ENCODE data around the gene KLHL35. TPM values are rescaled to one million over a fixed set of nuclear protein-coding genes. Genes with fewer than 3 reads are reported as not detected.
A peak's percentile ranks its signal among the peaks of the same experiment; 100 is the strongest.

KLHL35 gene
- total RNA-seq, 2 donors from 2014 or later = 0.89 TPM; not detected in 1

DNA sequence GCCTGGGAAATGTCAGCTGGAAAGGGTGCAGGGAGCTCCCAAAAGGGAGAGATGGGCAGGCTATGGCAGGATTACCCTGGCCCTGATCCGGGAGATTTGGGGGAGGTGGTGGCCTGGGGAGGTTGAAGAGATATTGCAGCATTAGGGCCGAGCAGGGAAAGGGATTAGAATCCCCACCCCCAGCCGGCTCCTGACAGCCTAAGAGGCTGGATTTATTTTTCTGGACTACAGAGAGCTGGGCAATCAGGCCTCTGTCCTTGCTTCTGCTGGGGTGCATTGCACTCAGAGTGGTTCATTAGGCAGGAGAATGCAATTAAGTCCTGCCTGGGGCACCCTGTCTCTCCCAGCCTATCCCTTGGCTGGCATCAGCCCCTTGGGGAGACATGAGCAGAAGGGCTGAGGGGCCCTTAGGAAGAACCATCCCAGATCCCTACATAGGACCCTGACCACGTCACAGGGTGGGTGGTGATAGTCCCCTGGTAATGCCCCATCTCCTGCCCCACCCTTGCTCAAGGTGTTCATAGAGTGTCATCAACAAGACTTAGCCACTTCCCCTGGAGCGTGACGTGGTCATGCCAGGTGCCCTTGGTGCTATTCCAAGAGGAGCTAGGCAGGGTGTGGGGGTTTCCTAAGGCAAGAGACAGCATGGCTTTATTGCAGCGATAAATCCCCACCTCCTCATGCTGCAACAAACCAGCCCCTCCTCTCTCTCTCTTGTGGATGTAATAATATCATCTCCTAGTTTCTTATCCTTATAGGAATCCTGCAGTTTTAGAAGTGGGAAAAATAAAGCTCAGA is 38.4 kb upstream of the KLHL35 start:
- Mint-ChIP-seq H3K27ac (no peak overlapping the region), H3K9me3 (no peaks in the 10 kb centered on the region), H3K36me3 (no peaks in the 10 kb centered on the region)
- DNase-seq (ENCODE audit: low spot score in 2 of 2) (no peak), ATAC-seq (no peak)

- ATAC-seq = no peak
- H3K27ac Mint-ChIP-seq = no peak overlapping the region
- DNase-seq (ENCODE audit: low spot score in 2 of 2) = no peak
- H3K9me3 Mint-ChIP-seq = no peaks in the 10 kb centered on the region
- H3K36me3 Mint-ChIP-seq = no peaks in the 10 kb centered on the region
Measured at GRCh38 chr11:75470476-75471080, 37.6 kb upstream of the KLHL35 start.

GRCh38 chr11:75469785-75470405 is 36.9 kb upstream of the KLHL35 start:
- Mint-ChIP-seq H3K36me3 (no peaks in the 10 kb centered on the region), H3K9me3 (no peaks in the 10 kb centered on the region), H3K27ac (no peak overlapping the region)
- ATAC-seq (no peak), DNase-seq (ENCODE audit: low spot score in 2 of 2) (no peak)

DNA sequence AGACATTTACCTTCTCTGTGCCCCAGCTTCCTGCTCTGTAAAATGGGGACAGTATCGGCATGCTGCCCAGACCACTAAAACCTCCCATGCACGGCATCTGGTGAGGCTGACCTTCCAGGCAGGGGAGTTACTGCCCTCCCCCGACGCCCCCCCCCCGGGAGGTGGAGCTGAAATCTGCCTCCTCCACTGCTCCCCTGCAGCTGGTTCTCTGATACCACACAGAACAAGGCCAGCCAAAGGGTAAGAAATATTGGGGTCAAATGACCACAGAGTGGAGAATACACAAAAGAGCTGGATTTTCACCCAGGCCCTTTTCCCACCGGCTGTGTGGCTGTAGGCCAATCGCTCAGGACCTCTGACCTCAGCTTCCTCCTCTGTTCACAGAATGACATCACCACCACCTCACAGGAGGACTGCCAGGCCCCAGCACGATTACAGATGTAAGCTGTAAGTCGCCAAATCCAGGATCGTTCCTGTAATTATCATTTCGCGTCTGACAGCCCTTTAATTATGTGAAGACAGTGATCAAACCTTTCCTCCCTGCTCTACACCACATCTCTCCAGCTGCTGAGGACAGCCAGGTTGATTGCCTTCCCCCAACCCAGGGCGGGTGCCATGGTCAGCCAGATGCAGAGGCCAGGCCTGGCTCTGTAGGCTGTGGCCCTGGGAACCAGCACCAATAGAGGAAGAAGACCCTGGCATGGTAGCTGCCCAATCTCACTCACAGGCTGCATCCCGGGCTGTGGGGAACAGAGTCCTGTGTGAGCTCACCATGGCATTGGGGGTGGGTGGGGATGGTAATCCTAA is 35.7 kb upstream of the KLHL35 start:
- Mint-ChIP-seq H3K36me3 (no peaks in the 10 kb centered on the region), H3K9me3 (no peaks in the 10 kb centered on the region), H3K27ac (no peak overlapping the region)
- ATAC-seq (no peak), DNase-seq (ENCODE audit: low spot score in 2 of 2) (no peak)

GRCh38 chr11:75467881-75468280 is 34.9 kb upstream of the KLHL35 start:
- DNase-seq (ENCODE audit: low spot score in 2 of 2) = no peak
- H3K36me3 Mint-ChIP-seq = no peaks in the 10 kb centered on the region
- H3K9me3 Mint-ChIP-seq = no peaks in the 10 kb centered on the region

DNA sequence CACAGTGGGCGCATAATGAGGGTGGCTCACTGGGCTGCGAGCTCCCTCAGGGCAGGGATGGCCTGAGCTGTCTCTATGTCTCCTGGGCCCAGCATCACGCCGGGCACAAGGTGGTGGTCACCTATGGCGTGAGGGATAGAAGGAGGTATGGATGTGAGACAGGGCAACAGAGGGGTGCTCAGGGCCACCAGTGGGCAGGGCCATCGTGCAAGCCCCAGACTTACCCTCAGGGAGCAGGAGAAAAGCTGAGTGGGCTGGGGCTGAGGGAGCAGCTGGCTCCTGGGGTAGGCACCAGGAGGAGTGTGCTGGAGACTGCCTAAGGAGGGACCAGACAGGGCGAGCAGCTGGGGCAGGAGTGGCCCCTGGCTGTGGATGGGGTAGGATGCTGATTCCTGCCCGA is 34.3 kb upstream of the KLHL35 start:
- no peaks in the 10 kb centered on the region for H3K36me3 Mint-ChIP-seq
- H3K9me3 Mint-ChIP-seq = no peaks in the 10 kb centered on the region
- no peak for ATAC-seq
- H3K27ac Mint-ChIP-seq = peak overlapping the region in 1 of 2 donors; percentile 72
- no peak for DNase-seq (ENCODE audit: low spot score in 2 of 2)

More at GRCh38 chr11:75467881-75468280, 34.9 kb upstream of the KLHL35 start:
- no peak for ATAC-seq
- H3K27ac Mint-ChIP-seq = no peak overlapping the region

GRCh38 chr11:75465701-75466531 is 32.9 kb upstream of the KLHL35 start:
- DNase-seq (ENCODE audit: low spot score in 2 of 2) (no peak), ATAC-seq (no peak)
- no peaks in the 10 kb centered on the region for H3K36me3 Mint-ChIP-seq
- no peak overlapping the region for H3K27ac Mint-ChIP-seq
- no peaks in the 10 kb centered on the region for H3K9me3 Mint-ChIP-seq

GRCh38 chr11:75463106-75463774 is 30.2 kb upstream of the KLHL35 start:
- H3K27ac Mint-ChIP-seq = no peak overlapping the region
- H3K36me3 Mint-ChIP-seq = no peaks in the 10 kb centered on the region
- ATAC-seq (no peak), DNase-seq (ENCODE audit: low spot score in 2 of 2) (no peak)
- no peaks in the 10 kb centered on the region for H3K9me3 Mint-ChIP-seq

- ATAC-seq = no peak
- Mint-ChIP-seq H3K27ac (no peak overlapping the region), H3K36me3 (no peaks in the 10 kb centered on the region), H3K9me3 (no peaks in the 10 kb centered on the region)
- DNase-seq (ENCODE audit: low spot score in 2 of 2) = no peak
Measured at GRCh38 chr11:75462117-75462653, 29.2 kb upstream of the KLHL35 start.

DNA sequence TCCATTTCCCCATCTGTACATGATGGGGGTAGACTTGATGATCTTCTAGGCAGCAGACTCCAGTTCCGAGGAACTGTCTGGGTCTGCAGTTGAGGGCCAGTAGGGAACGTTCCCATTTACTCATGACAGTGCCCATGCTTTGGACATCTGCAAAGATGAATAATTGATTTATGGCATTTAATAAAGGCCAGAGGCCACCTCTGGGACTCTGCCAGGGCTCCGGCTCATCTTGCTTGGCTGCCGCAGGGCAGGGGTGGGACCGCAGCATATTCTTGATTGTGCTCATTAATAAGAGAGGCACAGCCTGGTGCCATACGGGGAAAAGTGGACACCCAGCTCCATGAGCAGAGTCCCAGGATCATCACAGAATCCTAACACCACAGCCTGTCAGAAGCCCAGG is 28.1 kb upstream of the KLHL35 start:
- ATAC-seq = no peak
- no peaks in the 10 kb centered on the region for H3K36me3 Mint-ChIP-seq
- no peak for DNase-seq (ENCODE audit: low spot score in 2 of 2)
- H3K27ac Mint-ChIP-seq = no peak overlapping the region
- no peaks in the 10 kb centered on the region for H3K9me3 Mint-ChIP-seq

GRCh38 chr11:75456596-75457183 is 23.7 kb upstream of the KLHL35 start:
- H3K36me3 Mint-ChIP-seq = no peaks in the 10 kb centered on the region
- no peak overlapping the region for H3K27ac Mint-ChIP-seq

GRCh38 chr11:75454987-75455386 is 22.0 kb upstream of the KLHL35 start:
- H3K9me3 Mint-ChIP-seq = no peaks in the 10 kb centered on the region
- DNase-seq (ENCODE audit: low spot score in 2 of 2) (no peak), ATAC-seq (no peak)
- no peak overlapping the region for H3K27ac Mint-ChIP-seq
- H3K36me3 Mint-ChIP-seq = no peaks in the 10 kb centered on the region

More at GRCh38 chr11:75456596-75457183, 23.7 kb upstream of the KLHL35 start:
- no peak for ATAC-seq
- DNase-seq (ENCODE audit: low spot score in 2 of 2) = no peak
- H3K9me3 Mint-ChIP-seq = no peaks in the 10 kb centered on the region

GRCh38 chr11:75453916-75454655 is 21.1 kb upstream of the KLHL35 start:
- ATAC-seq = no peak
- Mint-ChIP-seq H3K27ac (no peak overlapping the region), H3K36me3 (no peaks in the 10 kb centered on the region), H3K9me3 (no peaks in the 10 kb centered on the region)
- DNase-seq (ENCODE audit: low spot score in 2 of 2) = no peak
